IMR-90 (cell line): ENCODE data around the gene PP2D1.

Source experiments
- FOS ChIP-seq: fragments of 150-350 bp; IDR thresholded peaks from 2 replicates; pipeline ENCODE4 v1.6.1; 2016; ENCODE audit warnings: low read depth, low read length
- MAFK ChIP-seq: IDR thresholded peaks from 2 replicates; pipeline ENCODE4 v1.6.1; 2012; ENCODE audit warnings: low read depth, low read length, improper control_type of control experiment
- MAZ ChIP-seq: IDR thresholded peaks from 2 replicates; pipeline ENCODE4 v1.6.1; 2012; ENCODE audit warnings: low read depth, mild to moderate bottlenecking, low read length, improper control_type of control experiment, moderate library complexity, borderline replicate concordance
- MXI1 ChIP-seq: IDR thresholded peaks from 2 replicates; pipeline ENCODE4 v1.6.1; 2012; ENCODE audit warnings: low read depth, mild to moderate bottlenecking, low read length, moderate library complexity, borderline replicate concordance
- POLR2A ChIP-seq: IDR thresholded peaks from 2 replicates; pipeline ENCODE4 v1.6.1; 2012; ENCODE audit warnings: mild to moderate bottlenecking, low read depth, low read length
- RAD21 ChIP-seq: IDR thresholded peaks from 2 replicates; pipeline ENCODE4 v1.6.1; 2012; ENCODE audit warnings: low read length, improper control_type of control experiment
- RCOR1 ChIP-seq: IDR thresholded peaks from 2 replicates; pipeline ENCODE4 v1.6.1; 2012; ENCODE audit warnings: mild to moderate bottlenecking, low read length, improper control_type of control experiment; ENCODE audit not compliant: insufficient replicate concordance
- TF ChIP-seq, protein P1 (sequence below): conservative IDR thresholded peaks from 2 replicates; pipeline ENCODE4 v1.5.1; 2012; ENCODE audit warnings: mild to moderate bottlenecking, low read depth, low read length, improper control_type of control experiment

- TF ChIP-seq RCOR1: no peak
- TF ChIP-seq, protein P1, sequence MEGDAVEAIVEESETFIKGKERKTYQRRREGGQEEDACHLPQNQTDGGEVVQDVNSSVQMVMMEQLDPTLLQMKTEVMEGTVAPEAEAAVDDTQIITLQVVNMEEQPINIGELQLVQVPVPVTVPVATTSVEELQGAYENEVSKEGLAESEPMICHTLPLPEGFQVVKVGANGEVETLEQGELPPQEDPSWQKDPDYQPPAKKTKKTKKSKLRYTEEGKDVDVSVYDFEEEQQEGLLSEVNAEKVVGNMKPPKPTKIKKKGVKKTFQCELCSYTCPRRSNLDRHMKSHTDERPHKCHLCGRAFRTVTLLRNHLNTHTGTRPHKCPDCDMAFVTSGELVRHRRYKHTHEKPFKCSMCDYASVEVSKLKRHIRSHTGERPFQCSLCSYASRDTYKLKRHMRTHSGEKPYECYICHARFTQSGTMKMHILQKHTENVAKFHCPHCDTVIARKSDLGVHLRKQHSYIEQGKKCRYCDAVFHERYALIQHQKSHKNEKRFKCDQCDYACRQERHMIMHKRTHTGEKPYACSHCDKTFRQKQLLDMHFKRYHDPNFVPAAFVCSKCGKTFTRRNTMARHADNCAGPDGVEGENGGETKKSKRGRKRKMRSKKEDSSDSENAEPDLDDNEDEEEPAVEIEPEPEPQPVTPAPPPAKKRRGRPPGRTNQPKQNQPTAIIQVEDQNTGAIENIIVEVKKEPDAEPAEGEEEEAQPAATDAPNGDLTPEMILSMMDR: no peak
- TF ChIP-seq POLR2A: no peak
- TF ChIP-seq MAFK: no peak
- no peak for TF ChIP-seq FOS
- no peak for TF ChIP-seq MAZ
- no peak for TF ChIP-seq MXI1
- no peak for TF ChIP-seq RAD21
Measured at GRCh38 chr3:19940643-19941042, 71.4 kb downstream of the PP2D1 start.
